ENCODE data around the gene TMEM238.

The TMEM238 gene

GRCh38 chr19:55345818-55346724 is 38.0 kb downstream of the TMEM238 start:
- no peak for DNase-seq (ENCODE audit: low read depth)
- in situ Hi-C loops (cut with HindIII; ENCODE audit: low sequenced_read_pairs) = no loop called here
- no peak overlapping the region for H3K4me3 ChIP-seq (ENCODE audit: low read depth, low read length)
- TF ChIP-seq, protein P1, sequence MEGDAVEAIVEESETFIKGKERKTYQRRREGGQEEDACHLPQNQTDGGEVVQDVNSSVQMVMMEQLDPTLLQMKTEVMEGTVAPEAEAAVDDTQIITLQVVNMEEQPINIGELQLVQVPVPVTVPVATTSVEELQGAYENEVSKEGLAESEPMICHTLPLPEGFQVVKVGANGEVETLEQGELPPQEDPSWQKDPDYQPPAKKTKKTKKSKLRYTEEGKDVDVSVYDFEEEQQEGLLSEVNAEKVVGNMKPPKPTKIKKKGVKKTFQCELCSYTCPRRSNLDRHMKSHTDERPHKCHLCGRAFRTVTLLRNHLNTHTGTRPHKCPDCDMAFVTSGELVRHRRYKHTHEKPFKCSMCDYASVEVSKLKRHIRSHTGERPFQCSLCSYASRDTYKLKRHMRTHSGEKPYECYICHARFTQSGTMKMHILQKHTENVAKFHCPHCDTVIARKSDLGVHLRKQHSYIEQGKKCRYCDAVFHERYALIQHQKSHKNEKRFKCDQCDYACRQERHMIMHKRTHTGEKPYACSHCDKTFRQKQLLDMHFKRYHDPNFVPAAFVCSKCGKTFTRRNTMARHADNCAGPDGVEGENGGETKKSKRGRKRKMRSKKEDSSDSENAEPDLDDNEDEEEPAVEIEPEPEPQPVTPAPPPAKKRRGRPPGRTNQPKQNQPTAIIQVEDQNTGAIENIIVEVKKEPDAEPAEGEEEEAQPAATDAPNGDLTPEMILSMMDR (IDR thresholded peaks at IDR 0.05; ENCODE audit: low read depth, low read length, missing control alignments) = no peak

GRCh38 chr19:55345101-55345817 is 38.8 kb downstream of the TMEM238 start:
- in situ Hi-C loops (cut with HindIII; ENCODE audit: low sequenced_read_pairs) = no loop called here
- TF ChIP-seq, protein P1 (IDR thresholded peaks at IDR 0.05; ENCODE audit: low read depth, low read length, missing control alignments) = no peak
- H3K4me3 ChIP-seq (ENCODE audit: low read depth, low read length) = no peak overlapping the region
- no peak for DNase-seq (ENCODE audit: low read depth)

GRCh38 chr19:55344444-55344843 is 39.6 kb downstream of the TMEM238 start:
- H3K4me3 ChIP-seq (ENCODE audit: low read depth, low read length) = no peak overlapping the region
- DNase-seq (ENCODE audit: low read depth) = no peak
- TF ChIP-seq, protein P1 (IDR thresholded peaks at IDR 0.05; ENCODE audit: low read depth, low read length, missing control alignments) = peak; percentile 21
- in situ Hi-C loops (cut with HindIII; ENCODE audit: low sequenced_read_pairs) = no loop called here

DNA sequence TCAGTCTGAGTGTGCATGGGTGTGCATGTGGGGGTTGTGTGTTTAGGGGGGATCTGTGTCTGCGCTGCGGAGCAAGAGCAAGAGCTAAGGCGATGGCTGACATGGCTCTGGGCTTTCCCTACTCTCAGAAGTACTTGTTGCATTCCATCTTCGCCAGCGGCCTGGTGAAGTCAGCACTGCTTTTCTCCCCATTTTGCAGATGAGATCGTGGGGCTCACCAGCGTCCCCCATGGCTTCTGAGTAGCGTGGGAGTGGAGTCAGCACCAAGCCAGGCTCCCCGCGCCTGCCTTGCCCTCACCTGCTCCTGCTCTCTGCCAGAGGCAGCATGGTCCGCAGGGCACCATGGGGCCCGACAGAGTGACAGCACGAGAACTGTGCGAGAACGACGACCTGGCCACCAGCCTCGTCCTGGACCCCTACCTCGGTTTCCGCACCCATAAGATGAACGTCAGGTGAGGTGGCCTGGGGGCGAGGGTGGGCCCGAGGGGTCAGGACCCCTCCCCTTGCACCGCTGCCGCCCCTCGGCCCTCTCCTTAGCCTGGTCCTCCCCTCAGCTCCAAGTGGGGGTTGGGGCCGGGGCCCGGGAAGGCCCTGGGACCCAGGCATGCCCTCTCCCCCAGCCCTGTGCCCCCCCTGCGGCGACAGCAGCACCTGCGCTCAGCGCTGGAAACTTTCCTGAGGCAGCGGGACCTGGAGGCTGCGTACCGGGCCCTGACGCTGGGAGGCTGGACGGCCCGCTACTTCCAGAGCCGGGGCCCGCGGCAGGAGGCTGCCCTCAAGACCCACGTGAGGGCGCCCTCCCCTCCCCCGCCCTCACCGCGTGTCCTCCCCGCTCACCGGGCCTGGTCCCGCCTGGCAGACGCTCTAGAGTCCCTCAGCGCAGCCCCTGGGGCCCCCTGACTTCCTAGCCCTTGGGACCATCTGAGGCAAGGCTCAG is 42.2 kb downstream of the TMEM238 start:
- DNase-seq (ENCODE audit: low read depth) = no peak
- H3K4me3 ChIP-seq (ENCODE audit: low read depth, low read length) = peak overlapping the region; percentile 73
- in situ Hi-C loops (cut with HindIII; ENCODE audit: low sequenced_read_pairs) = no loop called here
- TF ChIP-seq, protein P1 (IDR thresholded peaks at IDR 0.05; ENCODE audit: low read depth, low read length, missing control alignments) = no peak

- in situ Hi-C loops (cut with HindIII; ENCODE audit: low sequenced_read_pairs) = no loop called here
- TF ChIP-seq, protein P1 (IDR thresholded peaks at IDR 0.05; ENCODE audit: low read depth, low read length, missing control alignments) = no peak
- DNase-seq (ENCODE audit: low read depth) = no peak
- H3K4me3 ChIP-seq (ENCODE audit: low read depth, low read length) = peak overlapping the region; percentile 73
Observed at GRCh38 chr19:55341171-55341588, 42.9 kb downstream of the TMEM238 start.

DNA sequence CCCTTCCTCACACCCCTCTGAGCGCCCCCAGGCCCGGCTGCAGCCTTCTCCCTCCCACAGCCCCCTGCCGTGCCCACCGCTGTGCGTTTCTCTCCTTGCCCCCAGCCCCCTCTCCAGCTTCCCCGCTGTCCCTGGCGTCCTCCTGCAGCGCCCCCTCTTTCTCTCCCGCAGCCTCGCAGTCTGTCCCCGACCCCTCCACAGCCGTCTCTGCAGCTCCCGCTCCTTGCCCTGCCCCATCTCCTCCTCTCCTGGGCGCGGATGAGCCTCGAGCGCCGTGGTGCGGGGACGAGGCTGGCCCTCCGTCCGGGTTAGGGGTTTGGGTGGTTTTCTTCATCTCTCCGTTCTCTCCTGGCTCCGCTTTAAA is 43.3 kb downstream of the TMEM238 start:
- peak overlapping the region; percentile 73 for H3K4me3 ChIP-seq (ENCODE audit: low read depth, low read length)
- TF ChIP-seq, protein P1 (IDR thresholded peaks at IDR 0.05; ENCODE audit: low read depth, low read length, missing control alignments) = no peak
- in situ Hi-C loops (cut with HindIII; ENCODE audit: low sequenced_read_pairs) = no loop called here
- no peak for DNase-seq (ENCODE audit: low read depth)
